ENCODE results near the gene SSBP3. TPM values are rescaled to one million over a fixed set of nuclear protein-coding genes. Genes with fewer than 3 reads are reported as not detected.

SSBP3 gene
- total RNA-seq, 1 experiment from 2014 or later = 37.5 TPM

DNA sequence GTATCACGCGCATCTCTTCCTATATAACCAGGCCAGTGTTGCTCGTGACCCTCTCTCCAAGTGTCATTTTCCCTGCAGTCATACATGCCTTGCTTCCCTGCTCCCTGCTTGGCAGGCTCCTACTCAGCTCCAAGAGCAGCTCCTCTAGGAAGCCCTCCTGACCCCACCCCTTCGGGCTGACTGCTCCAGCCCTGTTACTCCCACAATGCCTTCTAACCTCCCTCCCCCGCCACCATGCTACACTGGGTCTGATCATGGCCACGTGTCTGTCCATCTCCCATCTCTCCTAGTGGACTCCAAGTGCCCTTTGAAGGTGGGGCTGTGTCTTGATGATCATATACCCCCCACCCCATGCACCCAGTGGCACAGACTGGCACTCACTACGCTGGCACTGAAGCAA is 161.5 kb downstream of the SSBP3 start:
- TF ChIP-seq ZNF274 (IDR thresholded peaks at IDR 0.05; ENCODE audit: low read depth, low read length) (no peak), REST (IDR thresholded peaks at IDR 0.05; ENCODE audit: low read depth) (no peak), CBX3 (IDR thresholded peaks at IDR 0.05; ENCODE audit: low read depth) (no peak), CTCF (IDR thresholded peaks at IDR 0.05 in 2 of 3, conservative IDR thresholded peaks at IDR 0.05 in 1 of 3; ENCODE audit: borderline replicate concordance in 1 of 3, insufficient read depth in 1 of 3, low read depth in 2 of 3, low read length in 2 of 3) (no peak), SRF (IDR thresholded peaks at IDR 0.05; ENCODE audit: low read depth) (no peak), SIN3A (IDR thresholded peaks at IDR 0.05; ENCODE audit: low read depth) (no peak), JUND (IDR thresholded peaks at IDR 0.05) (no peak), YY1 (IDR thresholded peaks at IDR 0.05; ENCODE audit: extremely low read depth, insufficient replicate concordance, low read depth, low read length) (no peak), POLR2A (IDR thresholded peaks at IDR 0.05; ENCODE audit: borderline replicate concordance, extremely low read depth, insufficient read depth, insufficient read length) (no peak), CEBPB (IDR thresholded peaks at IDR 0.05; ENCODE audit: low read depth) (no peak), EGR1 (IDR thresholded peaks at IDR 0.05; ENCODE audit: low read depth) (no peak), RAD21 (IDR thresholded peaks at IDR 0.05; ENCODE audit: low read depth) (no peak), ELF1 (IDR thresholded peaks at IDR 0.05; ENCODE audit: borderline replicate concordance, low read depth) (no peak), ZBTB33 (IDR thresholded peaks at IDR 0.05; ENCODE audit: extremely low read depth, insufficient replicate concordance, low read length) (no peak), POLR2AphosphoS5 (IDR thresholded peaks at IDR 0.05; ENCODE audit: low read depth, low read length) (no peak), ZFX (IDR thresholded peaks at IDR 0.05) (no peak)
- intact Hi-C loops (cut with micrococcal nuclease) = no loop called here
- no peaks in the 10 kb centered on the region for H3K9me3 ChIP-seq (ENCODE audit: control insufficient read depth in 1 of 2, insufficient read depth in 1 of 2, low read depth in 1 of 2, low read length in 2 of 2)
- POLR2A ChIA-PET = no interaction called here
- RAD21 ChIA-PET (ENCODE audit: low non-redundant PET in 1 of 2, low total read pairs in 2 of 2, uncharacterized antibody in 2 of 2, unreplicated experiment in 2 of 2) = no interaction called here
- no peak overlapping the region for H3K9ac ChIP-seq (ENCODE audit: low read length)
- no peak overlapping the region for H3K27ac ChIP-seq (ENCODE audit: low read depth, low read length)
- H2AFZ ChIP-seq (ENCODE audit: low read depth, low read length, poor library complexity, severe bottlenecking) = no peak overlapping the region
- H4K20me1 ChIP-seq (ENCODE audit: insufficient read depth) = no peaks in the 10 kb centered on the region
- no TSS peak for BruUV-seq (replicated peaks)
- CTCF ChIA-PET = no interaction called here
- no peaks in the 10 kb centered on the region for H3K79me2 ChIP-seq (ENCODE audit: insufficient read depth, low read length)
- ATAC-seq (no peak), DNase-seq (ENCODE audit: low read depth, low spot score) (no peak)
- no peaks in the 10 kb centered on the region for H3K36me3 ChIP-seq (ENCODE audit: control insufficient read depth in 1 of 2, insufficient read depth in 2 of 2, low read length in 2 of 2)
- H3K4me2 ChIP-seq (ENCODE audit: low read length) = no peak overlapping the region
- H3K9me2 ChIP-seq (ENCODE audit: insufficient read depth) = no peaks in the 10 kb centered on the region
- peaks cover 6 to 15% of the 10 kb centered on the region in 2 experiments for H3K4me1 ChIP-seq (ENCODE audit: control insufficient read depth in 1 of 2, insufficient read depth in 2 of 2, low read length in 2 of 2)
- H3K4me3 ChIP-seq (replicated peaks in 1 of 2; ENCODE audit: low read depth in 1 of 2, low read length in 2 of 2) = no peak overlapping the region
- no peaks in the 10 kb centered on the region for H3K27me3 ChIP-seq (ENCODE audit: insufficient read depth, low read length)
